DND-41 (cell line): ENCODE results near the gene ARHGAP26.

Experiments used
- ATAC-seq: fragments of 200-7000 bp; cut with Tn5 transposase; 3 replicates; pipeline ENCODE4 v1.9.1; 2021; ENCODE audit warnings: low read depth; ENCODE audit not compliant: insufficient read depth
- DNase-seq: peaks from one replicate; pipeline ENCODE4 v3.0.0-alpha.2; 2020
- H2AFZ ChIP-seq: 2 replicates; pipeline ENCODE4 v1.6.0; 2012; ENCODE audit warnings: low read depth, low read length
- H3K27ac ChIP-seq: 2 replicates; pipeline ENCODE4 v1.5.1; 2012; ENCODE audit warnings: low read length, inconsistent platforms
- H3K27me3 ChIP-seq: fragments of 200-600 bp; sonication (generic); 2 replicates; pipeline ENCODE4 v1.6.0; 2012; ENCODE audit warnings: low read length, mild to moderate bottlenecking, inconsistent platforms; ENCODE audit not compliant: insufficient read depth, poor library complexity
- H3K36me3 ChIP-seq: 2 replicates; pipeline ENCODE4 v1.5.1; 2012; ENCODE audit warnings: low read length, inconsistent platforms; ENCODE audit not compliant: insufficient read depth
- H3K4me1 ChIP-seq: 2 replicates; pipeline ENCODE4 v1.5.1; 2012; ENCODE audit warnings: mild to moderate bottlenecking, low read length; ENCODE audit not compliant: insufficient read depth
- H3K4me2 ChIP-seq: 2 replicates; pipeline ENCODE4 v1.6.0; 2012; ENCODE audit warnings: mild to moderate bottlenecking, moderate library complexity, low read length, inconsistent platforms; ENCODE audit not compliant: insufficient read depth
- H3K4me3 ChIP-seq, 2 experiments: fragments of 200-600 bp in 1 of 2; shearing (Covaris generic) in 1 of 2; 2 replicates each; pipeline ENCODE4 v1.5.1; 2012 to 2016; ENCODE audit warnings: inconsistent platforms in 2 of 2, low read length in 2 of 2, mild to moderate bottlenecking in 2 of 2, low read depth in 1 of 2, moderate library complexity in 1 of 2
- H3K79me2 ChIP-seq: 2 replicates; pipeline ENCODE4 v1.6.0; 2012; ENCODE audit warnings: low read length, inconsistent platforms; ENCODE audit not compliant: insufficient read depth
- H3K9ac ChIP-seq: 2 replicates; pipeline ENCODE4 v1.6.0; 2012; ENCODE audit warnings: low read depth, mild to moderate bottlenecking, inconsistent platforms, low read length, moderate library complexity
- H3K9me3 ChIP-seq: 2 replicates; pipeline ENCODE4 v1.5.1; 2012; ENCODE audit warnings: low read length, moderate library complexity, mild to moderate bottlenecking, inconsistent platforms; ENCODE audit not compliant: insufficient read depth, severe bottlenecking
- H4K20me1 ChIP-seq: 2 replicates; pipeline ENCODE4 v1.6.0; 2012; ENCODE audit warnings: low read length; ENCODE audit not compliant: insufficient read depth
- CTCF ChIP-seq: IDR thresholded peaks from 2 replicates; pipeline ENCODE4 v1.5.1; 2012; ENCODE audit warnings: borderline replicate concordance, low read length, moderate library complexity, mild to moderate bottlenecking; ENCODE audit not compliant: poor library complexity, severe bottlenecking; ENCODE audit errors: extremely low read depth
- EZH2 ChIP-seq: IDR thresholded peaks from 3 replicates; pipeline ENCODE4 v1.6.1; 2012; ENCODE audit warnings: borderline replicate concordance, low read depth, mild to moderate bottlenecking, moderate library complexity, low read length, inconsistent platforms; ENCODE audit not compliant: severe bottlenecking

The ARHGAP26 gene

GRCh38 chr5:142770650-142771609, 753 bp downstream of the ARHGAP26 start:
- Histone ChIP-seq H4K20me1 (peaks cover 15% of the 10 kb centered on the region; the same call in 1 of the 2 replicates), H3K4me3 (peak overlapping the region; percentile 55 to 95), H3K4me1 (peaks cover 37% of the 10 kb centered on the region), H3K36me3 (no peaks in the 10 kb centered on the region), H3K79me2 (peaks cover 38% of the 10 kb centered on the region), H3K27ac (peak overlapping the region; percentile 83), H3K4me2 (peak overlapping the region; percentile 98), H3K9me3 (no peaks in the 10 kb centered on the region), H2AFZ (peak overlapping the region; percentile 91), H3K9ac (peak overlapping the region; percentile 70), H3K27me3 (no peaks in the 10 kb centered on the region)
- peak; percentile 47 for ATAC-seq
- peak; percentile 71 for DNase-seq
- no peak for TF ChIP-seq EZH2
- TF ChIP-seq CTCF = peak; percentile 66

GRCh38 chr5:142771666-142772065, 1.5 kb downstream of the ARHGAP26 start:
- Histone ChIP-seq H3K4me3 (peak overlapping the region; percentile 55 to 95), H3K4me2 (peak overlapping the region; percentile 98), H3K9me3 (no peaks in the 10 kb centered on the region), H3K36me3 (no peaks in the 10 kb centered on the region), H3K9ac (peak overlapping the region; percentile 70), H3K27ac (peak overlapping the region; percentile 83; the same call in 1 of the 2 replicates), H3K27me3 (no peaks in the 10 kb centered on the region), H3K4me1 (peaks cover 37% of the 10 kb centered on the region), H2AFZ (no peak overlapping the region), H3K79me2 (peaks cover 45% of the 10 kb centered on the region), H4K20me1 (peaks cover 15% of the 10 kb centered on the region; the same call in 1 of the 2 replicates)
- no peak for DNase-seq
- TF ChIP-seq CTCF (no peak), EZH2 (no peak)
- no peak for ATAC-seq

- Histone ChIP-seq H3K36me3 (no peaks in the 10 kb centered on the region), H3K9ac (peak overlapping the region; percentile 70; the same call in 1 of the 2 replicates), H3K4me2 (peak overlapping the region; percentile 98), H3K9me3 (no peaks in the 10 kb centered on the region), H3K4me3 (peak overlapping the region in 1 of 2 experiments; percentile 95; a peak in 2 of 4 replicates), H3K4me1 (peaks cover 37% of the 10 kb centered on the region), H3K79me2 (peaks cover 54% of the 10 kb centered on the region), H2AFZ (no peak overlapping the region), H3K27me3 (no peaks in the 10 kb centered on the region), H4K20me1 (peaks cover 15% of the 10 kb centered on the region; the same call in 1 of the 2 replicates), H3K27ac (no peak overlapping the region)
- ATAC-seq (no peak), DNase-seq (no peak)
- TF ChIP-seq CTCF = no peak
- no peak for TF ChIP-seq EZH2
These were observed 2.5 kb downstream of the ARHGAP26 start for GRCh38 chr5:142772446-142773293.
